HEK293T (cell line): Measurements from ENCODE around the gene GREB1L.

Experiments used
- CTCF ChIA-PET: fragments of 350-600 bp; formaldehyde crosslinking; extraction: SDS; loops from one replicate; lab custom pipeline; 2021; ENCODE audit warnings: antibody characterized with exemption, inconsistent platforms; lab: Yijun Ruan, JAX
- POLR2A ChIA-PET: fragments of 350-600 bp; formaldehyde crosslinking; extraction: SDS; loops from one replicate; lab custom pipeline; 2020; ENCODE audit warnings: antibody characterized with exemption, inconsistent platforms; lab: Yijun Ruan, JAX
- DNase-seq: peaks from one replicate; pipeline ENCODE4 v3.0.0; 2012; ENCODE audit warnings: mixed read lengths; ENCODE audit errors: extremely low spot score
- ARNT ChIP-seq: fragments of 450-650 bp; IDR thresholded peaks from 2 replicates; pipeline ENCODE4 v1.6.1; 2017; ENCODE audit warnings: mild to moderate bottlenecking
- BHLHE40 ChIP-seq: fragments of 450-650 bp; IDR thresholded peaks from 2 replicates; pipeline ENCODE4 v1.6.1; 2016; ENCODE audit warnings: mild to moderate bottlenecking, moderate library complexity, borderline replicate concordance
- CTBP1 ChIP-seq: fragments of 450-650 bp; IDR thresholded peaks from 2 replicates; pipeline ENCODE4 v1.6.1; 2016; ENCODE audit warnings: borderline replicate concordance
- ELF4 ChIP-seq: fragments of 450-650 bp; IDR thresholded peaks from 2 replicates; pipeline ENCODE4 v1.6.1; 2017; ENCODE audit warnings: antibody characterized with exemption
- FOXA1 ChIP-seq: fragments of 450-650 bp; IDR thresholded peaks from 2 replicates; pipeline ENCODE4 v1.6.1; 2016; ENCODE audit warnings: mild to moderate bottlenecking
- FOXK2 ChIP-seq: fragments of 450-650 bp; IDR thresholded peaks from 2 replicates; pipeline ENCODE4 v1.6.1; 2016; ENCODE audit warnings: mild to moderate bottlenecking
- FOXM1 ChIP-seq: fragments of 450-650 bp; IDR thresholded peaks from 2 replicates; pipeline ENCODE4 v1.6.1; 2017; ENCODE audit warnings: mild to moderate bottlenecking, borderline replicate concordance
- HDGF ChIP-seq: fragments of 450-650 bp; IDR thresholded peaks from 2 replicates; pipeline ENCODE4 v1.6.1; 2017; ENCODE audit warnings: antibody characterized with exemption, borderline replicate concordance
- L3MBTL2 ChIP-seq: fragments of 450-650 bp; conservative IDR thresholded peaks from 2 replicates; pipeline ENCODE4 v1.6.1; 2016; ENCODE audit warnings: mild to moderate bottlenecking
- LEF1 ChIP-seq: fragments of 450-650 bp; IDR thresholded peaks from 2 replicates; pipeline ENCODE4 v1.6.1; 2017; ENCODE audit warnings: mild to moderate bottlenecking, borderline replicate concordance
- NFRKB ChIP-seq: fragments of 450-650 bp; IDR thresholded peaks from 2 replicates; pipeline ENCODE4 v1.6.1; 2016; ENCODE audit warnings: mild to moderate bottlenecking, moderate library complexity
- PKNOX1 ChIP-seq: fragments of 450-650 bp; IDR thresholded peaks from 2 replicates; pipeline ENCODE4 v1.6.1; 2016
- SP1 ChIP-seq: fragments of 450-650 bp; IDR thresholded peaks from 2 replicates; pipeline ENCODE4 v1.6.1; 2017
- SUZ12 ChIP-seq: fragments of 450-650 bp; IDR thresholded peaks from 2 replicates; pipeline ENCODE4 v1.6.1; 2016; ENCODE audit warnings: mild to moderate bottlenecking
- TARDBP ChIP-seq: fragments of 450-650 bp; IDR thresholded peaks from 2 replicates; pipeline ENCODE4 v1.6.1; 2016
- ZNF384 ChIP-seq: fragments of 450-650 bp; IDR thresholded peaks from 2 replicates; pipeline ENCODE4 v1.6.1; 2016

GREB1L gene

GRCh38 chr18:21241301-21242048 lies 557 bp upstream of the GREB1L start:
- ChIA-PET CTCF (no interaction called here), POLR2A (interaction anchor here (0.6 kb wide), 1 partner anchor 25 kb away, joined by 3 read pairs; no protein-coding TSS in a partner anchor)
- TF ChIP-seq ARNT (no peak), L3MBTL2 (peak; percentile 40; the same call in 1 of the 2 replicates)
- DNase-seq: peak; percentile 41

GRCh38 chr18:21242780-21243401 lies 859 bp downstream of the GREB1L start:
- POLR2A ChIA-PET: interaction anchor here (0.9 kb wide), 1 partner anchor 10 kb away, joined by 4 read pairs; no protein-coding TSS in a partner anchor
- TF ChIP-seq L3MBTL2: 0 out of 2 replicates have a peak, but pooled peaks have one; percentile 10
- no peak for TF ChIP-seq TARDBP
- TF ChIP-seq ELF4: no peak
- TF ChIP-seq FOXK2: no peak
- TF ChIP-seq LEF1: no peak
- no peak for TF ChIP-seq BHLHE40
- CTCF ChIA-PET: interaction anchor here (1.2 kb wide), 1 partner anchor 202 kb away, joined by 3 read pairs; no protein-coding TSS in a partner anchor
- DNase-seq: peak; percentile 42

GRCh38 chr18:21254576-21254975 lies 12.5 kb downstream of the GREB1L start:
- DNase-seq: no peak
- ChIA-PET POLR2A (interaction anchor here (1.0 kb wide), 1 partner anchor 8 kb away, joined by 3 read pairs; no protein-coding TSS in a partner anchor), CTCF (interaction anchor here (1.1 kb wide), 1 partner anchor 275 kb away, joined by 3 read pairs; no protein-coding TSS in a partner anchor)
- TF ChIP-seq ELF4 (no peak), BHLHE40 (no peak), TARDBP (no peak), FOXA1 (no peak), FOXK2 (no peak), HDGF (no peak), NFRKB (no peak), FOXM1 (no peak), LEF1 (no peak), CTBP1 (no peak), SUZ12 (no peak), ARNT (no peak), L3MBTL2 (no peak), SP1 (no peak), PKNOX1 (no peak), ZNF384 (no peak)

GRCh38 chr18:21255211-21255610 lies 13.2 kb downstream of the GREB1L start:
- no peak for DNase-seq
- CTCF ChIA-PET: no interaction called here
- TF ChIP-seq L3MBTL2 (no peak), ARNT (no peak), NFRKB (no peak), PKNOX1 (no peak), TARDBP (no peak), FOXA1 (no peak)
- POLR2A ChIA-PET: interaction anchor here (1.0 kb wide), 1 partner anchor 9 kb away, joined by 3 read pairs; no protein-coding TSS in a partner anchor

DNA sequence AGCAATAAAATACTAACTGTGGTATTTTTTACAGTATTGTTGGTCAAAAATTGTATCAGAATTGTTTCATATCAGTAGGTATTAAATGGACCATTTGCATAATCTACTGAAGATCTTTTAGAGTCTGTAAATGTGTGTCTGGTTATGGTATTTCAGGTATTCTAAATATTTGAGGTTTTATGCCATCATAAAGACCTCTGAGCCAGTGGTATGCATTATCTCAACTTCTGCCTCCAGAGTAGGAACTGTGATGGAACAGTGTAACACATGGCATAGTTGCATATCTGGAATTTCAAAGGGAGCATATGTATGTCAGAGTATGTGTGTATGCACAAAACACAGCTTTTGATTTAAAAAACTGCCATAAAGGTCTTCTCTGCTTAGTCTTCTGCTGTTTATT lies 15.4 kb downstream of the GREB1L start:
- no peak for TF ChIP-seq LEF1
- TF ChIP-seq FOXK2: no peak
- TF ChIP-seq CTBP1: no peak
- DNase-seq: no peak
- CTCF ChIA-PET: no interaction called here
- POLR2A ChIA-PET: no interaction called here

DNA sequence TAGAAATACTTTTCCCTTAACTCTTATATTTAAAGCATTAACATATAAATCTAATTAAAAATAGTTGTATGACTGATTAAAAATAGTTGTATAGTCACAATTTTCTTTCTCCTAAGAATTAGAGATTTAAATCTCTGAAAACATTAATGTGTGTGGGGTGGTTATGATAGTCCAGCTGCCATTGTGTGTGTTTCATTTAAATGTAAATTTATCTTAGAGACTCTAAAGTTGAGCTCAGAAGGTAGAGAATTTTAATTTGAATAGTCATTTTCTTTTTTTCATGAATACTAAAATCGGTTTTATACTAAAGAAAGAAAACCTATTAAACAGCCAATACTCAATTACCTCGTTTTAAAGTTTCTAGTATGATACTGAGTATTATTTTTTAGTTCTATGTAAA lies 18.6 kb downstream of the GREB1L start:
- POLR2A ChIA-PET: no interaction called here
- DNase-seq: no peak

More for the DNA sequence above, 18.6 kb downstream of the GREB1L start:
- TF ChIP-seq FOXA1 (no peak), L3MBTL2 (no peak), HDGF (no peak), LEF1 (no peak), BHLHE40 (no peak), FOXM1 (no peak), NFRKB (no peak), FOXK2 (no peak), SUZ12 (no peak), ARNT (no peak), PKNOX1 (no peak), ZNF384 (no peak), TARDBP (no peak)
- CTCF ChIA-PET: no interaction called here
